ENCODE results near the gene PLVAP. TPM values are rescaled to one million over a fixed set of nuclear protein-coding genes. Genes with fewer than 3 reads are reported as not detected.

PLVAP gene
- total RNA-seq, 2 experiments from 2014 or later: not detected

DNA sequence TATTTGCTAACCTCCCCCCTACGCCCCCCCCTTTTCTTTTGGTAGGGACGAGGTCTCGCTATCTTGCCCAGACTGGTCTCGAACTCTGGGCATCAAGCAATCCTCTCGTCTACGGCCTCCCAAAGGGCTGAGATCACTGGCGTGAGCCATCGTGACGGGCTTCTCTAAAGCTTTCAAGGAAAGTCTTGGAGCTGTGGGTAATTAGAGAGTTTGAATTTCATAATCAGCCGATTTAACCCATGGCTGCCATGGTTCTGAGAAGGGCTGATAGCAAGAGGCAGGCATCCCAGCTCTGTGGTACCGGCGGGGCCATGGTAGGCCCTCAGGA, 73.2 kb downstream of the PLVAP start:
- H3K36me3 Mint-ChIP-seq (ENCODE audit: low read depth): peaks cover 3% of the 10 kb centered on the region
- peaks cover 27% of the 10 kb centered on the region for H3K4me1 Mint-ChIP-seq (ENCODE audit: low read depth)

DNA sequence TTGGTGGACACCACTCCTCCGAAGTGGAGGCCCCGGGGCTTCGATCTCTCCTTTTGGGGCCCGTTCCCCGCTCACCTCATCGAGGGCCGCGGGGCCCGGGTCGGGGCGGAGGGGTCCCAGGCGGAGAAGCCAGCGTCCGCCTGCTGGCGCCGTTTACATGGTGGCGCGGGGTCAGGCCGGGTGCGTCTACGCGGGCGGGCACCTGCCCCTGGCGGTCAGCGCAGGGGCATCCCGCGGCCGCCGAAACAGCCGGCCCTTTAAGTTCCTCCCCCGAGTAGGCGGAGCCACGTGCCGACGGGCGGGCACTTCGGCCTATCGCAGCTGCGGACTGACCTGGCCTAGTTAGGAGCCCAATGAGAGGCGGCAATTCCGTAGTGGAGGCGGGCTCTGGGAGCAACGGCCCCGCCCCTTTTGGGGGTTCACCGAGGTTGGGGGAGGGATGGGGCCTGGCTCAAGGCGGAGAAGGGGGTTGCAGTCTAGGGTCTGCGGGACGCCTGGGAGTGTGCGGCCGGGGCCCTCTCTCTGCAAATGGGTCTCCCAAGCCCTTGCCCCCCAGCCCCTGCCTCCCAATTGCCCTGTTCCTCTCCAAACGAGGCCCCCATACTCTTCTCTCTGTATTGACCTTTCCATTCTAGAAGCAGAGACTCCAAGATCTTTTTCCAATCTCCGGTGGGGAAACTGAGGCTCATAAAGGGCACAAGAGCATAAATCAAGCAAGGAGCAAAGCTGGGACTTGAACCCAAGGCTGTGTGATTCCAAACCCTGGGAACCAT, 73.8 kb downstream of the PLVAP start, which contains the start of gene ABHD8:
ABHD8 (minus strand) TSS at position 259 of the 773 bp plus-strand sequence. CDS start 1,809 bp downstream, outside the sequence.
- H3K27me3 Mint-ChIP-seq: no peaks in the 10 kb centered on the region
- intact Hi-C loops (cut with micrococcal nuclease): no loop called here
- DNase-seq (peak; percentile 96), ATAC-seq (peak; percentile 77)
- peak within 1 kb of the TSS; percentile 52 for H3K27ac Mint-ChIP-seq
- peaks cover 6% of the 10 kb centered on the region for H3K36me3 Mint-ChIP-seq (ENCODE audit: low read depth)
- peaks cover 27% of the 10 kb centered on the region for H3K4me1 Mint-ChIP-seq (ENCODE audit: low read depth)
- H3K4me3 Mint-ChIP-seq: peak within 1 kb of the TSS; percentile 64
- CTCF ChIA-PET: interaction anchor here (1.1 to 3.1 kb wide), 5 partner anchors 11 to 89 kb away, joined by 4 to 27 read pairs (median 7); partner anchors contain the start of gene ANKLE1
- TF ChIP-seq, protein P1, sequence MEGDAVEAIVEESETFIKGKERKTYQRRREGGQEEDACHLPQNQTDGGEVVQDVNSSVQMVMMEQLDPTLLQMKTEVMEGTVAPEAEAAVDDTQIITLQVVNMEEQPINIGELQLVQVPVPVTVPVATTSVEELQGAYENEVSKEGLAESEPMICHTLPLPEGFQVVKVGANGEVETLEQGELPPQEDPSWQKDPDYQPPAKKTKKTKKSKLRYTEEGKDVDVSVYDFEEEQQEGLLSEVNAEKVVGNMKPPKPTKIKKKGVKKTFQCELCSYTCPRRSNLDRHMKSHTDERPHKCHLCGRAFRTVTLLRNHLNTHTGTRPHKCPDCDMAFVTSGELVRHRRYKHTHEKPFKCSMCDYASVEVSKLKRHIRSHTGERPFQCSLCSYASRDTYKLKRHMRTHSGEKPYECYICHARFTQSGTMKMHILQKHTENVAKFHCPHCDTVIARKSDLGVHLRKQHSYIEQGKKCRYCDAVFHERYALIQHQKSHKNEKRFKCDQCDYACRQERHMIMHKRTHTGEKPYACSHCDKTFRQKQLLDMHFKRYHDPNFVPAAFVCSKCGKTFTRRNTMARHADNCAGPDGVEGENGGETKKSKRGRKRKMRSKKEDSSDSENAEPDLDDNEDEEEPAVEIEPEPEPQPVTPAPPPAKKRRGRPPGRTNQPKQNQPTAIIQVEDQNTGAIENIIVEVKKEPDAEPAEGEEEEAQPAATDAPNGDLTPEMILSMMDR (IDR thresholded peaks at IDR 0.05): peak; percentile 35
- POLR2A ChIA-PET: interaction anchor here (0.6 to 5.3 kb wide), 3 partner anchors 10 to 102 kb away, joined by 3 to 28 read pairs (median 6); partner anchors contain the start of gene BST2
- peaks cover under 1% of the 10 kb centered on the region for H3K9me3 Mint-ChIP-seq

More for the DNA sequence above, 73.2 kb downstream of the PLVAP start:
- TF ChIP-seq, protein P1 (IDR thresholded peaks at IDR 0.05): no peak
- Mint-ChIP-seq H3K9me3 (no peaks in the 10 kb centered on the region), H3K4me3 (peak overlapping the region; percentile 64), H3K27me3 (no peaks in the 10 kb centered on the region), H3K27ac (peak overlapping the region; percentile 52)
- POLR2A ChIA-PET: interaction anchor here (0.9 to 5.3 kb wide), 2 partner anchors 10 to 101 kb away, joined by 6 to 28 read pairs; partner anchors contain the start of gene BST2
- DNase-seq (no peak), ATAC-seq (no peak)
- intact Hi-C loops (cut with micrococcal nuclease): no loop called here
- CTCF ChIA-PET: interaction anchor here (1.1 to 3.1 kb wide), 4 partner anchors 11 to 88 kb away, joined by 4 to 27 read pairs (median 10); partner anchors contain the start of gene ANKLE1

DNA sequence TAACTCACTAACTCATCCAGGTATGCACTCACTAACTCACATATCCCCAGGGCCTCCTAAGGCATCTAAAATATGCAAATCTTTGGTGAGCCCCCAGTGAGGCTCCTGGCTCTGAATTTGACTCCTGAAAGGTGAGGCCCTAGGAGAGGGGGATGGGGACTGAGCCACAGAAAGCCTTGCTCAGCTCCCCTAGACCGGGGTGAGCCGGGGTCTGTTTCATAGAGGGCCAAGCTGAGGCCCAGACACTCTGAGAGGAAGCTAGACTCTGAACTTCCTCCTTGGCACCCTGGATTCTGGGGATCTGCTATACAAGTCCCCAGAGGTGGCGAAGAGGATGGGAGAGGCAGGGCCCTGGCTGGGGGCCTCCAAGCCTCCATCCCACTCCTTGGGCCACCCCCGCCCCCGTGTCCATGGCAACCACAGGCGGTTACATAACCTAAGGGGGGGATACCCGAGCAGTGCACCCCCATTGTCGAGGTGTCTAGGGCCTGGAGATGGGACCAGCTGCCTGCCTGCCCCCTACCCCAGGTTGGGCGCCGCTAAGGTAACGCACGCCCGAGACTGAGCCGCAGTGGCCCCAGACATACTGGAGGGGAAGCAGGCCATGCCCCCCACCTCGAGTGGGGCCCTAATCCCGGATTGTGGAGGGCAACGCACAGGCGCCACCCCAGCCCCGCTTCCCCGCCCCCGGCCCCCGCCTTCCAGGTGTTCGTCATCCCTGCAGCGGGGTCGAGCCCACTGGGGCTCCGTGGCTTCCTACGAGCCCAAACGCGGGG, 74.6 kb downstream of the PLVAP start:
- ChIA-PET CTCF (interaction anchor here (1.1 to 3.1 kb wide), 3 partner anchors 10 to 87 kb away, joined by 4 to 27 read pairs (median 4); no protein-coding TSS in a partner anchor), POLR2A (interaction anchor here (0.6 to 5.3 kb wide), 2 partner anchors 9 to 28 kb away, joined by 3 to 28 read pairs; no protein-coding TSS in a partner anchor)
- Mint-ChIP-seq H3K27ac (no peak overlapping the region), H3K36me3 (ENCODE audit: low read depth) (peaks cover 10% of the 10 kb centered on the region), H3K4me1 (ENCODE audit: low read depth) (peaks cover 22% of the 10 kb centered on the region), H3K4me3 (peak overlapping the region; percentile 64), H3K27me3 (no peaks in the 10 kb centered on the region), H3K9me3 (peaks cover 4% of the 10 kb centered on the region)
- no peak for DNase-seq
- TF ChIP-seq, protein P1 (IDR thresholded peaks at IDR 0.05): no peak
- no peak for ATAC-seq
- intact Hi-C loops (cut with micrococcal nuclease): no loop called here

Other genes starting within 250 kb of the PLVAP start
- gene USE1, start 162.0 kb downstream of the PLVAP start, total RNA-seq: 10 to 100 TPM; 26.5 to 27.1 TPM
- 10 to 100 TPM; 20.1 TPM for gene OCEL1, start 151.1 kb downstream of the PLVAP start, total RNA-seq
- 1 to 10 TPM; 7.0 TPM for gene NR2F6, start 131.4 kb downstream of the PLVAP start, total RNA-seq
- under 1 TPM in 1 of 2 experiments, not detected in 1; 0.29 TPM for gene USHBP1, start 112.6 kb downstream of the PLVAP start, total RNA-seq
- gene BABAM1, start 109.9 kb downstream of the PLVAP start, total RNA-seq: 100 to 1,000 TPM; 105 to 106 TPM
- gene ANKLE1, start 95.4 kb downstream of the PLVAP start, total RNA-seq: 10 to 100 TPM; 15.9 to 18.4 TPM
- 1 to 10 TPM; 5.0 to 6.0 TPM for gene ABHD8, start 73.9 kb downstream of the PLVAP start, total RNA-seq
- gene MRPL34, start 71.5 kb downstream of the PLVAP start, total RNA-seq: 100 to 1,000 TPM; 101 to 107 TPM
- gene DDA1, start 67.8 kb downstream of the PLVAP start, total RNA-seq: 10 to 100 TPM; 25.4 to 33.2 TPM
- gene ANO8, start 42.5 kb downstream of the PLVAP start, total RNA-seq: 1 to 10 TPM; 5.4 TPM
- 10 to 100 TPM; 43.8 to 45.4 TPM for gene GTPBP3, start 39.8 kb downstream of the PLVAP start, total RNA-seq
- 1 to 10 TPM in 1 of 2 experiments, under 1 TPM in 1; 0.78 to 1.3 TPM for gene CCDC194, start 16.9 kb upstream of the PLVAP start, total RNA-seq
- 10 to 100 TPM; 89.7 to 98.4 TPM for gene BST2, start 28.3 kb upstream of the PLVAP start, total RNA-seq
- gene MVB12A, start 42.7 kb upstream of the PLVAP start, total RNA-seq: 10 to 100 TPM; 28.1 to 31.8 TPM
- not detected for gene TMEM221, start 71.3 kb upstream of the PLVAP start, total RNA-seq
- not detected for gene NXNL1, start 83.6 kb upstream of the PLVAP start, total RNA-seq
- 1 to 10 TPM; 3.5 to 3.6 TPM for gene SLC27A1, start 93.2 kb upstream of the PLVAP start, total RNA-seq
- gene PGLS, start 134.3 kb upstream of the PLVAP start, total RNA-seq: 10 to 100 TPM; 58.0 to 58.9 TPM
- 10 to 100 TPM; 62.1 to 64.2 TPM for gene COLGALT1, start 178.3 kb upstream of the PLVAP start, total RNA-seq